IPS DF 6.9 (cell line): ENCODE data around the gene CPA3.

Experiments used
- DNase-seq: peaks from one replicate; pipeline ENCODE4 v3.0.0-alpha.2; 2013; ENCODE audit warnings: low read depth, low spot score
- H3K27ac ChIP-seq: one replicate; pipeline ENCODE4 v1.5.1; 2013; ENCODE audit warnings: low read length, control low read depth
- H3K27me3 ChIP-seq: 2 replicates; pipeline ENCODE4 v1.6.1; 2013; ENCODE audit warnings: mild to moderate bottlenecking, low read length; ENCODE audit not compliant: control insufficient read depth, insufficient read depth
- H3K36me3 ChIP-seq: 2 replicates; pipeline ENCODE4 v1.6.1; 2013; ENCODE audit warnings: low read length; ENCODE audit not compliant: control insufficient read depth, insufficient read depth
- H3K4me1 ChIP-seq: 2 replicates; pipeline ENCODE4 v1.6.1; 2013; ENCODE audit warnings: low read length; ENCODE audit not compliant: control insufficient read depth, insufficient read depth
- H3K4me3 ChIP-seq: 2 replicates; pipeline ENCODE4 v1.5.1; 2013; ENCODE audit warnings: mild to moderate bottlenecking, low read length
- H3K9me3 ChIP-seq: 2 replicates; pipeline ENCODE4 v1.6.1; 2013; ENCODE audit warnings: low read length, inconsistent platforms; ENCODE audit not compliant: control insufficient read depth, insufficient read depth
- WGBS: extraction: QIAGEN DNeasy Blood & Tissue Kit; methylation state at CpG from one replicate; pipeline ENCODE4 v1.1.7; 2013; ENCODE audit warnings: mixed read lengths, missing lambda C conversion rate; ENCODE audit not compliant: insufficient read length, insufficient coverage; 5-methylcytosine and 5-hydroxymethylcytosine counted together

Gene CPA3

DNA sequence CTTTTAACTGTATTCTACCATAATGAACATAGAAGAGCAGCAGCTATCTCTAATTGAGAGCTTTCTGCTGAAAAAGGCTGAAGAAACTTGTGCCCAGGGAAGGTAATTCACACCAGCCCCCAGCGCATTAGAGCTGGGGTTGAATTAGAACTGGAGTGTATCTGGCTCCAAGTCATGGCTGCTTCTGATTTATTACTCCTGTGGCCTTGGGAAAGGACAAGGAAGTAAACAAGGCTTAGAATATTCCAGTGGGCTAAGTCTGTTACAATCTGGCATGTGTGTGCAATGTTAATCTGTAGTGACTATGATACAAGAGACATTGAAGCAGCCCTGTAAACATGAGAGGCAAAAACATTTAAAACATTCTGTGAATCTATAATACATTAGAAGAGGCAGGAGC, 18.1 kb downstream of the CPA3 start:
- Histone ChIP-seq H3K27ac (no peak overlapping the region), H3K9me3 (no peaks in the 10 kb centered on the region), H3K27me3 (no peaks in the 10 kb centered on the region), H3K4me1 (no peaks in the 10 kb centered on the region), H3K4me3 (no peak overlapping the region), H3K36me3 (no peaks in the 10 kb centered on the region)
- DNase-seq = no peak
- no CpG with 5 or more reads among the region's 1 CpG for WGBS

DNA sequence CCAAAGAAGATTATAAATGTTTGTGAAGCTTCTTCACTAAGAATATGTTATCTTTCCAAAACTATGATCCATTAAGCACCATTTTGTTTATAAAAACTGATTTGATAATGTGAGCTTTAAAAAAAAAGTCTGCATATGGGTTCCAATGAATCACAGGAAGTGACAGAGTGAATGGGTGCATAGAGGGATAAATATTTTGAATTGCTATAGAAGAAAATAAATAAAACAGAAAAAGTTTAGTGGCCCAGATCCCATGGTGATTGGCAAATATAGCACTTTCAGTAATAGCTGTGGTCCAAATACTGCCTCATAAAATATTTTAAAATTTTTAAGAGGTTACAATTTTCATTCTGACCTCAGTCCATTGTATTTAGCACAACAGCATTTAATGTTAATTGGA, 19.2 kb downstream of the CPA3 start:
- no peak overlapping the region for H3K27ac ChIP-seq
- DNase-seq = no peak
- H3K4me3 ChIP-seq = no peak overlapping the region
- H3K27me3 ChIP-seq = no peaks in the 10 kb centered on the region
- H3K9me3 ChIP-seq = no peaks in the 10 kb centered on the region
- H3K36me3 ChIP-seq = no peaks in the 10 kb centered on the region
- H3K4me1 ChIP-seq = no peaks in the 10 kb centered on the region

DNA sequence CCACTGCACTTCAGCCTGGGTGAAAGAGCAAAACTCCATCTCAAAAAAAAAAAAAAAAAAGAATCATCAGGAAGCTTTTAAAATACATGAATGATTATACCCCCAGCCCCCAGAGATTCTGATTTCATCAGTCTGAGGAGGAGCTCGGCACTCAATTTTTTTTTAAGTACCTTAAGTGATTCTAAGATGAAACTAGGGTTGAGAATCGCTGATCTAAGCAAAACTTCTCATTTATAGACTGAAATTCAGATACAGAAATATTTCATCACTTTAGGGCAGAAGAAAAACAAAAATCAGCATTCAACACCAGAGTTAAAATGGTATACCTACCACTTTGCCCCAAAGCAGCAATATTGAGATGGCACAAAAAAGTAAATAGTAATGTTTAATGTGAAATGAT, 24.7 kb downstream of the CPA3 start:
- Histone ChIP-seq H3K36me3 (no peaks in the 10 kb centered on the region), H3K27me3 (no peaks in the 10 kb centered on the region), H3K27ac (no peak overlapping the region), H3K4me1 (no peaks in the 10 kb centered on the region), H3K4me3 (no peak overlapping the region), H3K9me3 (no peaks in the 10 kb centered on the region)
- no CpG with 5 or more reads among the region's 2 CpGs for WGBS
- DNase-seq = no peak

DNA sequence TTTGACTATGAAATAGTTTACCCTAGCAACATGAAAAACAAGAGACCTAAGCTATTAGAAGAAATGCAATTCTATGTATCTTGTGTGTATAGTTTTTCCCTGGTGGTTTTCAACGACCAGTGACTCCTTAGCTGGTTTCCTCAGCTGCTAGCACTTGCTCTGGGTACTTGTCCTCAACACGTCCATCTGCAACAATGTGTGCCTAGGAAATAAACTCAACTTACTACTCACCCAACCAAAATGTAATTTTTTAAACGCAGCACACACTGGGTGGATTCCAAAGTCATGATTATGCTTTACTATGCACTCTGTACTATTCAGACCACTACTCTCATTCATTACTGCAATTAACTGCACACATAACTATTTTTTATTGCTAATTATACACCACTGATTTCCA, 31.0 kb downstream of the CPA3 start:
- no peaks in the 10 kb centered on the region for H3K27me3 ChIP-seq
- WGBS = no CpG with 5 or more reads among the region's 3 CpGs

DNA sequence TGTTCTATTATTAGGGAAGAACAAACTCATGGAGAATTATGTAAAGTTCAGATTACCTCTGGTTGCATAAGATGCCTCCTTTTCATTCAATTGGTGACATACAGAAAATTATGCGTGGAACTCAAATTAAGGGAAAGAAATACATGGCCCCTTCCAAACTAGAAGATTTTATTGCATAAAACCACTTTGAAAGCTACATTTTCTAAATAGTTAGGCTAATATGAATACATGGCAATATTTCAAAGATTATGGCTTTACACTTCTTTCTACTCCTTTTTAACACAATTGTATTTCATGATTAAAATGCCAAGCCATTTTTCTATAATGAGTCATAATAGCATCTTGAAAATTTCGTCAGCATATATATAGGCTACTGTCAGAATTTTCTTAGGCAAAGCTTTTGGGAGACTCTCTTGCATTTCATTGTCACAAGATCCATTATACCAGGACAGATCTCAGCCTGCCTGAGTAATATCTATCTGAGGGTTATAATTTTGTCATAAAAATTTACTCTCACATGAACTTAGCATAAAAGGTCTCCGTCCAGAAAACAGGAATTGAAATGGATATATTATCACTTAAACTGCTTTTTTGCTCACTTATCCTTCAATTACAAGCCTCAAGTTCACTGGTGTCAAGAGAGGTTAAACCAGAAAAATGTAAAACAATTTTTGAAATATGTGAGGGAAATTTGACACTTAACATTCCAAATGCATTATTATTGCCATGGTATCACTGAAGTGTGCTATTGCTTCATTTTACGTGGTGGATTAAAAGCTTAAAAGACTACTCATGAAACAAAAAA, 37.1 kb downstream of the CPA3 start:
- H3K36me3 ChIP-seq = no peaks in the 10 kb centered on the region
- H3K4me1 ChIP-seq = no peaks in the 10 kb centered on the region
- no peak overlapping the region for H3K4me3 ChIP-seq
- no peaks in the 10 kb centered on the region for H3K27me3 ChIP-seq
- WGBS = no CpG with 5 or more reads among the region's 4 CpGs
- DNase-seq = no peak
- H3K9me3 ChIP-seq = no peaks in the 10 kb centered on the region
- H3K27ac ChIP-seq = no peak overlapping the region

More for the DNA sequence above, 31.0 kb downstream of the CPA3 start:
- DNase-seq = no peak
- no peaks in the 10 kb centered on the region for H3K9me3 ChIP-seq
- no peak overlapping the region for H3K4me3 ChIP-seq
- no peaks in the 10 kb centered on the region for H3K4me1 ChIP-seq
- no peak overlapping the region for H3K27ac ChIP-seq
- H3K36me3 ChIP-seq = no peaks in the 10 kb centered on the region

DNA sequence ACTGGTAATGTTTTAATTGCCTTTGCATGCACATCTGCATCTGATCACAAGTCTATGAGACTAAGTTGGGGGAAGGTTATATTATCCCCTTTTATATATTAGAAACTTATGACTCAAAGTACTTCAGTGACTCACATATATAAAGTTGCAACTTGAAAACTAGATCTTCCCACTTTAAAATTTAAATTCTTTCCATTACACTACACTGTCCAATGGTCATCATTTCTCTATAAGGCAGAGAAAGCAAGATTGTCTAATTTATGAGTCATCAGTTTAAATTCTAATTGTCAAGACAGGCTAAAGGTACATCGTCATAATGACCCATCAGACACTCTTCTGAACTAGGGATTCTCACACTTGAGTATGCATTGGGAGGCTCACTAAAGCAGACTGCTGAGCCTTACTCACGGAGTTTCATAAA, 37.9 kb downstream of the CPA3 start:
- no peaks in the 10 kb centered on the region for H3K36me3 ChIP-seq
- no CpG with 5 or more reads among the region's 2 CpGs for WGBS
- H3K27me3 ChIP-seq = no peaks in the 10 kb centered on the region
- no peaks in the 10 kb centered on the region for H3K9me3 ChIP-seq
- no peak for DNase-seq
- H3K27ac ChIP-seq = no peak overlapping the region
- no peak overlapping the region for H3K4me3 ChIP-seq
- no peaks in the 10 kb centered on the region for H3K4me1 ChIP-seq

DNA sequence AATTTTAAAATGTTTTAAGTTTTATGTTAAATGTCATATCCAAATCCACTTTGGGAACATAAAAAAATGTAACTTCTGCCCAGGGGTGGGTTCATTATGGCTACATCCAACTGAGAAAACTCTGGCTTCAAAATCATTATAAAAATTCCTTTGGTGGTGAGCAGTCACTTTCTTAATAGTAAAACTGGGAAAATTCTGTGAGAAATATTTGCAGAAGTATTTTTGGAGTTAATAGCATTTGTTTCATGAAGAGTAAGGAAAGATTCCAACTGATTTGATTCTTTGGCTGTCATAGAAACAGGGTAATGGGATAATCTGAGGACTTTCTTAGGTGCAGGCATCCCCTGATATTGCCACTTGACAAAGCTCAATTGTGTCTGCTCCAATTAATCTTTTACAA, 38.8 kb downstream of the CPA3 start:
- H3K27ac ChIP-seq = no peak overlapping the region
- H3K4me1 ChIP-seq = no peaks in the 10 kb centered on the region
- no peaks in the 10 kb centered on the region for H3K27me3 ChIP-seq
- DNase-seq = no peak
- H3K4me3 ChIP-seq = no peak overlapping the region
- no peaks in the 10 kb centered on the region for H3K36me3 ChIP-seq
- H3K9me3 ChIP-seq = no peaks in the 10 kb centered on the region

DNA sequence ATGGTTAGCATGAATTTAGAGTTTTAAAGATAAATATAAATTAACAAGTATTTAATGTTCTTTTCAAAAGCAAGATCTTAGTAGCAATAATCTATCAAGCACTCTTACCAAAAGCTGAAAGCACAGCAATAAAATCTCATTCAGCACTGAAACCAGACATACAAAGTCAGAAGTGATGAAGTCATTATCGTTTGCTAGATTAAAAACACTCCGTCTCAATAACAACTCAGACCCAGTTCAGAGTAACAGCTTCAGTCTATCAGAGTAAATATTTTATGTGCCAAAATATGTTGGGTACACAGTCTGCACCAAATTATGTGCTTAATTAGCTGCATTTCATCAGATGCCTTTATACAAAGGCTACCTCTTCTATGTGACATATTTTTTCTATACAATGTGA, 41.6 kb downstream of the CPA3 start:
- Histone ChIP-seq H3K27ac (no peak overlapping the region), H3K27me3 (no peaks in the 10 kb centered on the region), H3K4me1 (peaks cover 1% of the 10 kb centered on the region; the same call in 1 of the 2 replicates), H3K9me3 (no peaks in the 10 kb centered on the region), H3K4me3 (no peak overlapping the region), H3K36me3 (no peaks in the 10 kb centered on the region)
- DNase-seq = no peak
- WGBS = no CpG with 5 or more reads among the region's 2 CpGs

DNA sequence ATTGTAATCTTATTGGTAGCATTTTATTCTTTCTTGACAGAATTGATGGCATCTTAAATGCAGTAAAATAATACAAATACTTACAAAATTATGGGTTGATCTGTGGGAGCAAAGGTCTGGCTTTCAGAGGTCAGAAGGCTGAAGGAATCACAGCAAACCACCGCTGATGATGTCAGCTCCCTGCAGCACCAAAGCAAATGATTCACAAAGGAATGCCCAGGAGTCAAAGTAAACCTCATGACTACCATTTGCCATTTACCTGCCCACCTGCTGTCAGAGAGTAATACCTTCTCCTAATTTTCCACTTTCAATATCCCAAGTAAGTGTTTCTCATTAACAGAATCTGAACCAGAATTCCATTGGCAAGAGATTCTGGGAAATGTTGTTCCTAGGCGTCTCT, 46.1 kb downstream of the CPA3 start:
- H3K4me1 ChIP-seq = peaks cover 2% of the 10 kb centered on the region; the same call in 1 of the 2 replicates
- H3K36me3 ChIP-seq = no peaks in the 10 kb centered on the region
- no CpG with 5 or more reads among the region's 2 CpGs for WGBS
- no peak overlapping the region for H3K4me3 ChIP-seq
- DNase-seq = no peak
- no peak overlapping the region for H3K27ac ChIP-seq
- H3K9me3 ChIP-seq = no peaks in the 10 kb centered on the region
- H3K27me3 ChIP-seq = no peaks in the 10 kb centered on the region

DNA sequence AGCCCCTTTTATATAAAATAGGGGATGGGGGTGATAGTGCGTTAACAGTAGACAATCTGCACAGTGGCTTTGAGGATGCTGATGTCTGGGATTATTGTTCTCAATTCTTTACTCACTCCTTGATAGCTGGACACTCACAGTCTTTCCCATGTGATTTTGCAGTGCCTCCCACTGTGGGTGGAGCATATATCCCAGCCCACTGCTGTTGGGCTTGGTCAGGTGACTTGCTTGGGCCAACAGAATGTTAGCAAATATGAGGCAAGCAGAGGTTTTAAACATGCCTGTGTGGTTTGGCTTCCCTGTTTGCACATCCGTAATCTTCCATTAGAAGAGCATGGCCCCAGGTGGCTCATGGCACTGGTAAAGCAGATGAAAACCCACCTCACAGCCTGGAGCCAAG, 46.5 kb downstream of the CPA3 start:
- no peaks in the 10 kb centered on the region for H3K9me3 ChIP-seq
- no peak for DNase-seq
- no peak overlapping the region for H3K27ac ChIP-seq
- no peaks in the 10 kb centered on the region for H3K36me3 ChIP-seq
- H3K4me1 ChIP-seq = peaks cover 2% of the 10 kb centered on the region; the same call in 1 of the 2 replicates
- H3K27me3 ChIP-seq = no peaks in the 10 kb centered on the region
- H3K4me3 ChIP-seq = no peak overlapping the region
- no CpG with 5 or more reads among the region's 2 CpGs for WGBS
